Glutamatergic neuron (in vitro differentiated cells): Measurements from ENCODE around the gene PCDH20. TPM values are rescaled to one million over a fixed set of nuclear protein-coding genes. Genes with fewer than 3 reads are reported as not detected.

ENCODE experiments used
- DNase-seq: peaks from one replicate; pipeline ENCODE4 v3.0.0; 2022
- H3K27ac Mint-ChIP-seq: one replicate; pipeline ENCODE4 v1.8.0; 2020; ENCODE audit warnings: mild to moderate bottlenecking, mixed read lengths, inconsistent platforms; ENCODE audit not compliant: unreplicated experiment
- H3K27me3 Mint-ChIP-seq: one replicate; pipeline ENCODE4 v1.8.0; 2020; ENCODE audit warnings: mild to moderate bottlenecking, moderate library complexity, mixed read lengths, inconsistent platforms; ENCODE audit not compliant: unreplicated experiment
- H3K36me3 Mint-ChIP-seq: one replicate; pipeline ENCODE4 v1.8.0; 2020; ENCODE audit warnings: mild to moderate bottlenecking, mixed read lengths, inconsistent platforms; ENCODE audit not compliant: unreplicated experiment
- H3K4me1 Mint-ChIP-seq: one replicate; pipeline ENCODE4 v1.8.0; 2020; ENCODE audit warnings: mild to moderate bottlenecking, low read depth, mixed read lengths, inconsistent platforms; ENCODE audit not compliant: unreplicated experiment
- H3K4me3 Mint-ChIP-seq: one replicate; pipeline ENCODE4 v1.8.0; 2020; ENCODE audit warnings: mild to moderate bottlenecking, mixed read lengths, inconsistent platforms; ENCODE audit not compliant: unreplicated experiment
- H3K9me3 Mint-ChIP-seq: one replicate; pipeline ENCODE4 v1.8.0; 2020; ENCODE audit warnings: mild to moderate bottlenecking, moderate library complexity, mixed read lengths, inconsistent platforms; ENCODE audit not compliant: unreplicated experiment
- CTCF ChIP-seq: fragments of 200-600 bp; sonication (generic); IDR thresholded peaks from one replicate; pipeline ENCODE4 v1.5.0; 2021; ENCODE audit not compliant: partially characterized antibody, unreplicated experiment
- total RNA-seq: library from RNA; stranded (reverse); fragmentation: NEBNext Ultra II Directional; extraction: Animal tissue kit (Norgen Biotek cat#: 25700); gene quantifications from one replicate; pipeline ENCODE4 v1.2.1, GENCODE V29; 2021; ENCODE audit not compliant: unreplicated experiment

PCDH20 gene
- total RNA-seq, 1 donor from 2014 or later: 0.64 TPM

GRCh38 chr13:61417086-61417570 lies 1.5 kb upstream of the PCDH20 start:
- H3K27ac Mint-ChIP-seq: no peak overlapping the region
- H3K36me3 Mint-ChIP-seq: no peaks in the 10 kb centered on the region

DNA sequence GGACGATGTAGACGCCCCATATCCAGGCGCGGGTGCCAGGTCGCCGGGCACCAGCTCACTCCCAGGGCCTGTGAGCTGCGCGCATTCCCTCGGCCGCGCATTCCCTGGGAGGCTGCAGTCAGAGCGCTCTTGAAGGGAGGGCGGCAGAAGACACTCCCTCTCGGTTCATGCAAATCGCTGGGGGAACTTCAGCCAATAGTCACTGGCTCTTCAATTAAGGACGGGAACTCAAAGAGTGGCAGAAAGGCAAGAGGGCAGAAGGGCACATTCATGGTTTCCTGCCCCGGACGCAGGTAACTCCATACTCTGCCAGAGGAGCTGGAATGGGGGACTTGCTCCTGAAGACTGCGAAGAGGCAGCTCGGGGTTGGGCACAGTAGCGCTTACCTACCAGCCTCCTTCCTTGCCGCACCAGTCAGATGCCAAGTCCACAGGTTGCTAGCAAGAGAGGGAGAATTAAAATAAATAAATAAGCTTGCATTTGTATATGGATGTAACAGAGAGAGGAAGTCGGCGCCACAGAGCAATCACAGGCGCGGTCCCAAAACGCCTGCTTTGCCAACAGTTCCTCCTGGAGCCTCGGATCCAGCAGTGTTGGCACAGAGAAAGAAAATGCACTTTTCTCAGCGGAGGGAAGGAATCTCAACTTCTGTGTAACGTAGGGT lies 459 bp downstream of the PCDH20 start:
- Mint-ChIP-seq H3K4me3 (peak overlapping the region; percentile 97), H3K4me1 (peaks cover 5% of the 10 kb centered on the region), H3K27me3 (peaks cover 3% of the 10 kb centered on the region), H3K36me3 (no peaks in the 10 kb centered on the region), H3K9me3 (no peaks in the 10 kb centered on the region), H3K27ac (no peak overlapping the region)
- peak; percentile 72 for DNase-seq
- no peak for TF ChIP-seq CTCF

More at GRCh38 chr13:61417086-61417570, 1.5 kb upstream of the PCDH20 start:
- H3K9me3 Mint-ChIP-seq: no peaks in the 10 kb centered on the region
- DNase-seq: no peak
- no peak for TF ChIP-seq CTCF
- peaks cover 3% of the 10 kb centered on the region for H3K27me3 Mint-ChIP-seq
- no peak overlapping the region for H3K4me3 Mint-ChIP-seq
- H3K4me1 Mint-ChIP-seq: peaks cover 8% of the 10 kb centered on the region

DNA sequence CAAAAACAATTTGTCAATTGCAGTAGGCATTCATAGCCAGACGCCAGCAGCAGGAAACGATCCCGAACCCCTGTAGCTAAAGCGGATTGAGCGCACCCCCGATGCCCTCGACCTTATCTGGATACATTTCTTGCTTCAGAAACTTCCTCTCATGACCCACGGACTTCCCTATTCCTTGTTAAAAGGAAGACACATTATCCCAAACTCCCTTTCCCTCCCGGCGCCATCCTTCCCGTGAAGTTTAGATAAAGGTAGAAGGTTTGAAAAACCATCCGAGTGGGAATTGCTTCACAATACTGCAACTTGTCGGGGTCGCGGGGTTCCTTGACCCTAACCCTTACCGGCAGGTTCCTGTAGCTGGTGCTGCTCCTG lies 977 bp downstream of the PCDH20 start:
- H3K4me1 Mint-ChIP-seq: peaks cover 5% of the 10 kb centered on the region
- DNase-seq: no peak
- no peak for TF ChIP-seq CTCF
- H3K4me3 Mint-ChIP-seq: peak overlapping the region; percentile 97
- H3K36me3 Mint-ChIP-seq: no peaks in the 10 kb centered on the region
- peak overlapping the region; percentile 20 for H3K27ac Mint-ChIP-seq
- no peaks in the 10 kb centered on the region for H3K9me3 Mint-ChIP-seq
- H3K27me3 Mint-ChIP-seq: peaks cover 3% of the 10 kb centered on the region

DNA sequence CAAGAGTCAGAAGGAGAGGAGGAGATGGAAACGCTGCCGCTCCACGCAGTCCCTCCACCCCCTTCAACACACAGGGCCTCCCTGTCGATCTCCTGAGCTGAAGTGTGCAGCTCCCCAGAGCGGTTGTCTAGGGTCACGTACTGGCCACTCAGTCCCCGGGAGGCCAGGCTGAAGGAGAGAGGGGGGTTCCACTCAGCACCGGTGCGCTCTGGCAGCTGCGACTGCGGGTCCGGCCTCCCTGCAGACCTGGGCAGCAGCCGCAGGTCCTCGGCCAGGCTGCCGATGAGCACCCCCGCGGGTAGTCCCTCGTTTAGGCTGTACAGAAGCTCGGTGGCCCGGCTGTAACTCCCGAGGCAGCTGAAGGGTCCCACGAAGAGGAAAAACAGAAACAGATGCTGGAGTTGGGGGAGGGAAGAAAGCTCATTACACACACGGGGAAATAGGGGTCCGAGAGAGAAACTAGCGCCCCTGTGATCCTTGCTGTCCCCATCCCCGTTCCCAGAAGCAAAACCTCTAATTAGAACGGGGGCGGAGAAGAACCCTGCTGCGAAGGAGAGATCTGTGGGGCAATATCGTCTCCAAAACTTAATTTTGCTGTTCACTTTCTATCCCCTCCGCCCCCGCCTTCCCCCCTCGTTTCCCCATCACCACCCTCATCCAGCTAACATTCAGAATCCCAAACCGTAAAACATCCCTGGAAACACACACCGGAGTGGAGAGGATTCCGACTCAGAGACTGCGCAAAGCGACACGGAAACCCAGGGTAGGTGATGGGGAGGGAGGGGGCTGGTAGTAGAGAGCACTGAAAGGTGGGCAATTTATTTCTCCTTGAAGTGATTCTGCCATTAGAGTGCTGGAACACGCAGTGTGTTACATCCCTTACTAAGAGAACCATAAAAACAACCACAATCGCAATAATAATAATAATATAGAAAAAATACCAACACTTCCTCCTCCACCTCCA lies 1.8 kb downstream of the PCDH20 start:
- no peaks in the 10 kb centered on the region for H3K9me3 Mint-ChIP-seq
- H3K27ac Mint-ChIP-seq: no peak overlapping the region
- TF ChIP-seq CTCF: no peak
- peaks cover 3% of the 10 kb centered on the region for H3K27me3 Mint-ChIP-seq
- DNase-seq: peak; percentile 50
- peaks cover 5% of the 10 kb centered on the region for H3K4me1 Mint-ChIP-seq
- H3K36me3 Mint-ChIP-seq: no peaks in the 10 kb centered on the region
- H3K4me3 Mint-ChIP-seq: peak overlapping the region; percentile 97
